Posterior cingulate gyrus (tissue), 11 donors: Measurements from ENCODE around the gene ERBB4.

Source experiments
- DNase-seq, 10 donors: peaks; one replicate each; pipeline versions ENCODE4 v3.0.0 to v3.0.0-alpha.2; 2020 to 2021; ENCODE audit warnings: mixed read lengths in 3 of 10
- intact Hi-C: fragments of 100-400 bp; cut with DNase I; formaldehyde crosslinking; loops from one replicate; pipeline ENCODE4 v1.15.1; 2023

The ERBB4 gene

DNA sequence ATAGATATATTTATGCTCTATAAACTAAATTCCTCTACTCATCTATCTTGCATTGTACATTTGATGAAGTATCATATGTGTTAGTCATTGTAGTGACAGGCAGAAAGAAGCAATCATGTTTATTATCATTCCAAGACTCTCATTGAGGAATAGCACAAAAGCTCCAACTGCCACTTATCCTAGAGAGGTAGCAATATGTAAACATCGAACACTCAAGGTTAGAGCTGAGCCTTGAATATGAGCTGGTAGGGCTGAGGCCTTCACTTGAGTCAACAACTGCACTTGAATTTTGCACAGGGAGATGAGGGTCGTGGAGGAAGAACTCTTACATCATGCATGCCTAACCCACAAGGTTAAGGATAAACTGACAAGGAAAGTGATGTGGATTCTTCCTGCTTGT, 1081.3 kb downstream of the ERBB4 start:
- no peak for DNase-seq
- intact Hi-C loops, result loop anchor here (5.0 kb wide), 1 partner anchor 1110 kb away; no protein-coding TSS in a partner anchor

DNA sequence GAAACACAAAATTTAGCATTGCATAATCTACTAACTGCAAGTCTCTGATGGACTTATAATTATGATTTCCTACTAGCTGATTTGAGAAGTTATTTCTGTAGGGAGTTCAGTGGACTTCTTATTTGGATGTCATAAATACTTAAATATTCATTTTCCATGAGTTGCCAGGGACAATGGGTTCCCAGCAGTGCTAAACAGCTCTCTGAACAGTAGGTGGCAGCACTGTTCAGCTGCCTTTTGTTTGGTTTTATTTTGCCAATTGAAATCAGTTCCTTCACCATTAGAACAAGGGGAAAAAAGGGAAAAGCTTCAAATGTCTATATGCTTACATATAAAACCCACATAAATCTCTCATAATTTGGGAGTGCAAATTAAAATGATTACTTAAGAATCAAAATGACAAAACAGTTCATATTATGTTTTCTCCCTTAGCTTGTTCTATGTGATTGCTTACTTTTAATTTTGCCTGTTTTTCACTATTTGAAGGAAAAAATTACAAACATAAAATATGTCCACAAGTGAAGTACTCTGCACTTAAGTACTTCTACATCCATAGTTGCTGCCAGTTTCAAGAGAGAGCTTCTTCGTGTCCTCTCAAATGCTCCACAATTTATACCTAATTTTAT, 1083.3 kb downstream of the ERBB4 start:
- intact Hi-C loops, result loop anchor here (5.0 kb wide), 1 partner anchor 1112 kb away; no protein-coding TSS in a partner anchor
- DNase-seq, result peak in 6 of 10 donors; percentile 7 to 79 (median 45)

DNA sequence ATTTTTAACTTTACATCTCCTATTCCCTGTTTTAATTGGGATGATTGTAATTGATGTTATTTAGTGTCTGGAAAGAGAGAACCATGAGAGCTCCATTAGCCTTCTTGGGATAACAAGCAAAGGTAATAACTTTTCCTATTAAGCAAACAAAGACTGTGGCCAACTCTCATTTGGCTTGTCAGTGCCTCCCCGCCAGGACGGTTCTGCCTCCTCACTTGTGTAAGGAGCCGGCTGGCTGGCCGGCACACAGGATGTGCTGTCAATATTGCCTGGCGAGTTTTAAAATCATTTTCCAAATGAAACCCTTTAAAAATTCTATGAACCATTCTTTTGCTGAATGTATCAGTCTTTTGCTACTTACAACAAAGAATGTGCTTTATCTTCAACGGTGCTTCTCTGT, 1083.9 kb downstream of the ERBB4 start:
- intact Hi-C loops, result loop anchor here (5.0 kb wide), 1 partner anchor 1113 kb away; no protein-coding TSS in a partner anchor
- peak in 5 of 10 donors; percentile 10 to 82 (median 66) for DNase-seq

DNA sequence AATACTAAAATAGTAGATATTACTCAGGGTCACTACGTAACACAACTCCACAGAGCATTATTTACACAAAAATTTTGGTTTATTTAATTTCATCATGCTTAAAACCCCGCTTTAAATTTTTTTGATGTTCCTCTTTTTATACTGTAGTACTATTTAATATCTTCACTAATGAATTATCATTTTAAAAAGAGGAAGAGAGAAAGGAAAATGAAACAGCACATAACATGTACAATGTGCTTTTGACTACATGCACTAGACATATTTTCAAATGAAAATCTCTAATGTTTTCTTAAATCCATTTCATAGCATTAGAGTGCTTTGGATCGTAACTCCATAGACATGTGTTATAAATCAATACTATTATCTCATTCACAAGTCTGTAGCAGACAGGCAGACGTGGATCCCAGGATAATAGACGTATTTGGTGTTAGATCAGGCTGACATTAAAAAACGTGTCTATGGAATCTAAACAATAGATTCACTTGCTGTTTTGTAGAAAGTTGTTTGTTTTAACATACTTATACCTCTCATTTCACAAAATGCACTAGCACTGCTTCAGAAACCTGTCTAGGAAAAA, 1085.2 kb downstream of the ERBB4 start:
- no peak for DNase-seq
- intact Hi-C loops, result no loop called here

DNA sequence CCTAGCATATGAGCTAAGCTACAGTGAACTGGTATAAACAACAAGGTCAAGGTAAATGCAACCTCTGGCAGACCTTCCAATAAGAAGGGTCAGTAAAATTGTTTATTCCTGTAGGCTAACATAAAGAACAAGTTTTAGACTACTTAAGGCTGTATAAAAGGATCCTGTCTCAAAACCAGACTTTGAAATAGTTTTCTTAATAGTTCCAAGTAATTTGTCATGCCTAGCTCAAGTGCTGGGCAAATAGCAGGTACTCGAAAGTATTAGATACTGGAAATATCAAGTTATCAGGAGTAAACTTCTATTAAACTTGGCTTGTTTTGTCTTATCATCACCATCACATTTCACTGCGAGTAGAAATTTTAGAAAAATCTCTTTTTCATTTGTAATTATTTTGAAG, 1087.0 kb downstream of the ERBB4 start:
- intact Hi-C loops, result no loop called here
- no peak for DNase-seq

DNA sequence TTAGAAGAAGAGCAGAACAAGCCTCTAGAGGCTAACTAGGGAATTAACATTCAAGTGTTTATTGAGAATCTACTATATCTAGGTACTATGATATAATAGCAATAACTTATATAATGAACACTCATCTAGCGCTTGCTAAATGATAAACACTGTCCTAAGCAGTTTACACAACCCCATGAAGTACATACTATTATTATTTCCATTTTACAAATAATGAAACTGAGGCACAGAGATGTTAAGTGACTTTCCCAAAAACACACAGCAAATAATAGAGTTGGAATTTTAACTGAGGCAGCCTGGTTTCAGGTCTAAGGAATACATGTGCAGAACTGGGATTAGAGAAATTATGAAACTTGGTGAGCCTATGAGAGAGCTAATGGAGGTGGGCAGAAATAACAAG, 1088.8 kb downstream of the ERBB4 start:
- intact Hi-C loops, result no loop called here
- DNase-seq, result no peak

DNA sequence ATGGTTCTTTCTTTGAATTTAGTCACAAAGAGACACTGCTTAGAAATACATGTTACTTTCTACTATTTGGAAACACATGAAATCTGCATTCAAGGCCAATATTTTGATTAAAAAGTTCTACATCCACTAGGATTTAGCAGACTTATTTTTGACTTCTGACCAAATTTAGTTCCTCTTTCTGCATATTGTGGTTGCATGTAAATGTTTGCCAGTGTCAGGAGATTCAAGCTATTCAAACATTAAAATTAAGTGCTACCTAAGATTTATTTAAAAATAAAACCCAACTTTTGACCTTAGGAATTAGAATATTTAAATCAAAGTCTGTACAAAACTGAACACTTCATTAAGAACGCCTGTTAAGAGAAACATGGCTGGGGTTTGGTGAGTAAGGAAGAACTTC, 1091.1 kb downstream of the ERBB4 start:
- intact Hi-C loops, result no loop called here
- DNase-seq, result no peak

DNA sequence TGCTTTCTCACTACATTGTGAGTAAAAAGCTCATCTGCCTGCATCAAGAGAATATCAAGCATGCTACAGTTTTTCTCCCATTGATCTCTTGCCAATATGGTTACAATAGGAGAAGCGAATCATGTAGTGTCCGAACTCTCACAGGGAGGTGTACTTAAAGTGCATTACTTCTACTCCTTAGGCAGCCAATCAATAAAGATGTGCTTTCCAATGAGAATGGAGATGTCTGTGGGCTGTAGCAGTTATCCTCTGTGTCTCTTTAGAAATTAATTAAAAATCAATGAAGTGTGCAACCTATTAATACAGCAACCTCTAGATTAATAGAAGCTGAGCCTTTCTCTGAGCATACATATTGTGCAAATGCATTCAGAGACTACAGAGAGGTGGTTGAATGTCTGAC, 1098.5 kb downstream of the ERBB4 start:
- DNase-seq, result no peak
- intact Hi-C loops, result no loop called here

DNA sequence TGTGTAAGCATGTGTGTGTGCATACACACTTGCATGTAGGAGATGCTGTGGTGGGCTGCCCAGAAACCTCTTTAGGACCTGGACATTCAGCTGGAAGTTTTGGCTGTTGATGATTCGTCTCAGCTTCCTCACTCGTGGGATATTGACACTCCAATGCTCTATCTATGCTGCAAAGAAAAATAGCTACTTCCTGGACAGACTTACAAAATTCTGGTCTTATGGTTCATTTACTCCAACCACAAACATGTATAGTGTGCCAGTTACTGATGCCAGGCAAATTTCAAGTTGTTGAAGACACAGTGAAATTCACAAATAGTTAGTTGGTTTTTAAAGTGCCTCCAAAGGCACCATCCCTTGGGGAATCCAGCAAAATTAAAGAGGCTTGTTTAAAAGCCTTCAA, 1099.6 kb downstream of the ERBB4 start:
- no peak for DNase-seq
- intact Hi-C loops, result no loop called here

DNA sequence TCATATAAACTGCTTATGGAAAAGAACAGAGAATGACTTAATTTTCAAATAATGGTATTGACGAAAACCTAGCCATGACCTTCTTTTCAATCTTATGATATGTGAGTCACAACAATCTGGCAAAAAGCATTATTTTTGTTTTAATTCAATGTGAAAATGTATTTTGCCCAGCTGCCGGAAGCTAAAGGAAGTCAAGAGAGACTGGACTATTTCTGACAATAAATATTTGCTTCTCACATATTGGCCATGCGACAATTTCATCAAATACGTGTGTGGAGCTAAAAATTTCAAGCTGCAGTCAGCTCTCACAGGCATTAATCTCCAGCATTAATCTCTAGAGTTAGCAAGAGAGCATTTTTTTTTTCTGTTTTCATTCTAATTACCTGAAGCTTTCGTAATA, 1101.2 kb downstream of the ERBB4 start:
- no peak for DNase-seq

DNA sequence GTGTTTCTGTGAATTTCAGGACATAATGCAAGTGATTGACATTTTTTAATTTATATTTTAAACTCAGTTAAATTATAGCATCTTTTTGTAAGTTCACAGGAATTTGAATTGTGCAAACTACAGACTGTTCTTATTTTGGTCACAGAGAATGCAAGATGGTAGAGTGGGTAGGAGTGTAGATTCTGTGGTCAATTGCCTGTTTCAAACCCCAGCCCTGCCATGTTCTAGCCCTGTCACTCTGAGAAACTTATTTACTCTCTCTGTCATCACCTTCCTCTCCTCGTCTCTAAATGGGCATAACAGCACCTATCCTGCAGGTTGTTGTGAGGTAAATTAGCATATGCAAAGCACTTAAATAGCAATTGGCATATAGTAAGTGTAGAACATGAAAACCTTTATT, 1102.4 kb downstream of the ERBB4 start:
- no peak for DNase-seq
- intact Hi-C loops, result no loop called here

More for the DNA sequence above, 1101.2 kb downstream of the ERBB4 start:
- intact Hi-C loops, result no loop called here

DNA sequence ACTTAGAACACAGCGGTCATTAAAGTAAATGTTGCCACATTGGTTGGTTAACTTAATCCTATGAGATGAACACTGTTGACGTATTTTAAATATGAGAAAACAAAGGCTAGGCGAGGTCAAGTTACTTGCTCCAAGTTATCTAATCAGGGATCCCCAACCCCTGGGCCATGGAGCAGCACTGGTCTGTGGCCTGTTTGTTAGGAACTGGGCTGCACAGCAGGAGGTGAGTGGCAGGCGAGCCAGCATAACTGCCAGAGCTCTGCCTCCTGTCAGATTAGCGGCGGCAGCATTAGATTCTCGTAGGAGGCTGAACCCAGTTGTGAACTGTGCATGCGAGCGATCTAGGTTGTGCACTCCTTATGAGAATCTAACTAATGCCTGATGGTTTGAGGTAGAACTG, 1103.3 kb downstream of the ERBB4 start:
- intact Hi-C loops, result no loop called here

DNA sequence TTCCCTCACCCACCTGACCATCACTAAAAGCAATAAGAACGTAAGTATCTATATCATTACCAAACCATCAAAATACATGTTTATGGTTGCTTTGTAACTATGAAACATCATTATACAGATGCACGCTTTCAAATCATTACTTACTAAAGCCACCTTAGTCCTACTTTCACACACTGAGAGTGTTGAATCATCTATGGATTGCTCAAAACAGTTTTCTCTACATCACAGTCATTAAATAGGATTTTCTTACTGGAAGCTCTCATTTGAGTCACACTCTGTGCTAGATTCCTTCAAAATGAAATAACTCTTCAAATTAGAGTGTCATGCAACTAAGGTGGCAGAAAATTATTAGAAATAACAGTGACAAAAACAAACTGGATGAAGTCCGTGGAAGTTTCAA, 1103.8 kb downstream of the ERBB4 start:
- intact Hi-C loops, result no loop called here
- no peak for DNase-seq

More for the DNA sequence above, 1103.3 kb downstream of the ERBB4 start:
- DNase-seq, result peak in 1 of 10 donors; percentile 59

DNA sequence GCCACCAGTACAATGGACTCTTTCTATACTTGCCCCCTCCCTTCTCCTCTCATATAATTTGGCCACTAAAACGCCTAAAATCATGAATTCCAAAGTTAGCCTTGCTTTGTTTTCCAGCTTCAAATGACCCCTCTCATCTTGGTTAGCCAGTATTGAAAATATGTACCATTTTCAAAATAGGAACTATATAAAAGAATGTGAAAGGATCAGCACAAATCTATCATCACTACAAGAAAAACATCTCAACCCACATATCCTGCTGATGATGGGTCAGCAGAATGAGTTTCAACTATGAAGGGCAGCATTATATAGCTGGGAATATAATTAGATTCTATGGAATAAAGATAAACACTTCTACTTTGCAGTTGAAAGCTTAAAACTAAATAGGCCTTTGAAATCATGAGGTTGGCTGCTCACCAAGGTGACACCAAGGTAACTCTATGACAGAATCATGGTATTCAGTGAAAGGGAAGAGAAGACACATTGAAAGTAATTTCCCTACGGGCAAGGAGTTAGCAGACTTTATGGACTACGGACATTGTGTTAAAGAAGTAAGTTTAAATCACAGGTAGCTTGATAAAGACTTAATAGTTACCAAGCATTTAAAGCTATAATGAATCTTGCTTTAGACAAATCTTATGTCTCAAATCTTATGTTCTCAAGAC, 1109.2 kb downstream of the ERBB4 start:
- intact Hi-C loops, result no loop called here
- no peak for DNase-seq

DNA sequence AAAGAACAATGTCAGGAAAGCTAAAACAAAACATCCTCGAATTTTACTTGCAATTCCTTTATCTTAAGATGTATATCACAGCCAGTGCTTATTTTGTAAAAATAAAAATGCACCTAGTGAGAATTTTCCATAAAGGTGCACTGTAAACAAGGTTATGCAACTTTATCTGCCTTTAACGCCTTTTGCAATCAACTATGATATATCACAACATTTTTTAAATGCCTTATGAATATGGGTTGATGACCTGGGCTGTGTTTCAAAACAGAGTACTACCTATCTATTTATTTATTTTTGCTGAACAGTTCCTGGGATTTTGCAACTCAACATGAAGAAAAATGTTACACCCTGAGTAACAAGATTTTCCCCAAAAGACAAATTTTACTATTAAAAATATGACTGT, 1112.4 kb downstream of the ERBB4 start:
- intact Hi-C loops, result no loop called here
- DNase-seq, result no peak

DNA sequence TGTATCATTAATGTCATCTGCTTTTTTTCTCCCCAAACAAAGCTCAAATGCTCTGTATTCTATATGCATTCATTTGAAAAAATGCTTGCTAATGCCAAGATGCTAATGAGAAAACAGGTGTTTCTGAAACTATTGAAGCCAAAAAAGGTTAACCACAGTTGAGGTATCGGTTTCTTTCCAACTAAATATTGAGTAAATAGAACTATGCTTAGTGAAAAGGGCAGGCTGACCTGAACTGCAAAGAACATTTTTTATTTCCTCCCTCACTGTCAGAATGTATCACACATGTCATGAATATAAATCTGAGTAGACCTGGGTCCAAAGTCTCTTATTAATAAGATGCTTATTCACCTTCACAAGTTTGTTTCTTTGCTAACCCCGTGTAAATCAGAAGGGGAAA, 1115.6 kb downstream of the ERBB4 start:
- intact Hi-C loops, result no loop called here
- no peak for DNase-seq

DNA sequence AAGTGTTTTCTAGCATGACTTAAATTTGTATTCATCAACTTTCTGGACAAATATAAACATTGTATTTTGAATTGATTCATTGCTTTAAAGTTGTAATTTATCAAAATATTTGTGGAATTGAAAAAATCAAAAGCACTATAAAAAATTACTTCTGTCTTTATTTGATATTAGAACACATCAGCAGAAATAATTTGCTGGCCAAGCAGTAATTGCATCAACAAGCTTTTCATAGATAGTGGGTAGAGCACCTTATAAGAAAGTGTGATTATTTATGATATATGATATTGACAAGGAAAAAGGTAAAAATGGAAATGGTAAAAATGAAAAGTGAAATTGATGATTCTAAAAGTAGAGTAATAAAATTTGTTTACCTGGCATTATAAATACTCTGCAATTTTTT, 1121.1 kb downstream of the ERBB4 start:
- intact Hi-C loops, result no loop called here

DNA sequence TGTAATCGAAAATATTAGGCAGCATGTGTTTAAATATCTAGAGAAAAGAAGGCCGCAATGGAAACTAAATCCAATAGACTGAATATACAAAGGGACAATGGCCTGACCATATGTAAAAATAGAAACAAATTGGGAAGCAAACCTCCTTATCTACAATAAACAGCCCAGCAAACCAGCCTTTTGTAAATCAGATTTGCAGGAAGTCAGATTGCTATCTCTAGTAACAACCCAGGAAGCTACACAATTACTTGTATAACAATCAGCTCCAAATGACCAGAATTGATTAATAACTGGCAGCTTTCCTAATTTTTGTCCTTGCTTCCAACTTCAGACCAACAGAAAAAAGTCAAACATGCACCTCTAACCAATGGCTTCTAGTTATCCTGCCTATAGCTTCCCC, 1122.2 kb downstream of the ERBB4 start:
- DNase-seq, result no peak
- intact Hi-C loops, result no loop called here

More for the DNA sequence above, 1121.1 kb downstream of the ERBB4 start:
- DNase-seq, result no peak

DNA sequence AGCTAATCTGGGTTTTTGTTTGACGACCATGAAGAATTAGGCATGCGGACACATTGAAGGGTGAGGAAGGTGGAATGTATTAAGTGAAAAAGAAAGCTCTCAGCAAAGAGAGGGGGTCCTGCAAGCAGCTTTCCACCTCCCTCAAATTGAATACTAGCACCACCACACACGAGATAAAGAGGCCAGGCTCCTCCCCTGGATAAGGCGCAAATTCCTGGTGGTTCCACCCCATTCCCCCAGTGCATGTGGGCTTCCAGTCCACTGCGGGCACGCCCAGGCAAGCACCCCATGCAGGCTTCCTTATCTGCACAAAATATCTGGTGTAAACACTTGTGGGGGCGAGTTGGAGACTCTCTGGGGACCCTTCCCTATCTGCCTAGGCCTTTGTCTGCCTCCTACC, 1124.9 kb downstream of the ERBB4 start:
- intact Hi-C loops, result no loop called here
- DNase-seq, result no peak

DNA sequence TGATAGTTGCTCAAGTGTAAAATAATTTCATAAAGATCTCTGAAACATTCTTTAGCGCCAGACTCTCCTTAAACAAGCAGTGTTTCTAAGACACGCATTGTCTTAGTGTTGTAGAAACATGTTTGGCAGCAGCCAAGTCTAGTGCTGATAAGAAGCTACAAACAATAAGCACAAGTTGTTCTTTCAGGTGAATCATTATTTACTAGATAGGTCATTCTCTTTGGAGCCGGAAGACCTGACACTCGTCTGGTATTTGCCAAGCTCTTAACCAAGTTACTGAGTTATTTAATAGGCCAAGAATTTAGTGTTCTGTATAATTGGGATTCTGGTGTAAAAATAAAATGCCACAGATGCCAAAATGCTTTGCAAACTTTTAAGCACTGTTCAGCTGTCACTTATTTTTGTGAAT, 1130.1 kb downstream of the ERBB4 start:
- DNase-seq, result no peak
- intact Hi-C loops, result no loop called here

DNA sequence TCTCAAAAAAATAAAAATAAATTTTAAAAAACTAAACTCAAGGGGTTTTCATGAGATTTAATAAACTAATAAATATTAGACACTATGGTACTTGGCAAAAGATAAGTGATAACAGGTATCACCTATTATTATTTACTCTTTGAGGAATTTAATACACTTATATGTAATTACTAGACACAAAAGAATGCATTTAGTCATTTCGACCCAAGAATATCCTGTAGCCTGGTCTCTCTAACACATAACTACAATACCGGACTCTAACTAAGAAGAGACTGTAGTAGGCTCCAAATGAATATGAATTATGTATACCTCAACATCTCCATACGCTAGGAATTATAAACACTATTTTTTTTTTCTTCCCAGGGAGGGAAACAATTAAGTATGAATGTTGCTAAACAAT, 1131.5 kb downstream of the ERBB4 start:
- intact Hi-C loops, result no loop called here

DNA sequence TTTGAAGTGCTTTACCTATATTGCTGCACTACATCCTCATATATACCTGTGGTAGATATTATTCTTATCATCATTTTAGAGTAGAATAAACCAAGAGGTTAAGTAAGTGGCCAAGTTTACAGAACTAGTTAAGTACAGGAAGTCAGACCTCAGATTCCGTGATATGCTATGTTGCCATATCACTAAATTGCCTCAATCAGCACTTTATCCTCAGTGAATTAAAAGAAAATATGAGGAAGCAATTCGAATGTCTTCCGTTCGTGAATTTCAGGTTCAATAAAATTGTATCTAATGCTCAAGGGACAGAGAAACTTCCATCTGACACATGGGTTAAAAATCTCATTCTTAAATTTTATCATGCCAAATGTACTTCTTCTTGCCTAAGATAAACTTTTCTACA, 1133.6 kb downstream of the ERBB4 start:
- no peak for DNase-seq
- intact Hi-C loops, result no loop called here

More for the DNA sequence above, 1131.5 kb downstream of the ERBB4 start:
- no peak for DNase-seq
